T-helper 2 cell treated with Interferon-gamma antibody and Interleukin-4, amounts not matched to agents 5 μg/mL and 100 μg/mL, for 36 hours (primary cell): ENCODE data around the gene NDUFB2.

ENCODE experiments used
- DNase-seq: peaks from one replicate; pipeline ENCODE4 v3.0.0; 2021; ENCODE audit warnings: low spot score
- H3K27ac Mint-ChIP-seq: one replicate; pipeline ENCODE4 v1.8.0; 2021; ENCODE audit warnings: mild to moderate bottlenecking, mixed read lengths
- H3K27me3 Mint-ChIP-seq: one replicate; pipeline ENCODE4 v1.8.0; 2021; ENCODE audit warnings: low read depth, mixed read lengths
- H3K36me3 Mint-ChIP-seq: one replicate; pipeline ENCODE4 v1.8.0; 2021; ENCODE audit warnings: low read depth, mixed read lengths
- H3K4me1 Mint-ChIP-seq: one replicate; pipeline ENCODE4 v1.8.0; 2021; ENCODE audit warnings: low read depth, mixed read lengths
- H3K4me3 Mint-ChIP-seq: one replicate; pipeline ENCODE4 v1.8.0; 2022; ENCODE audit warnings: mild to moderate bottlenecking, moderate library complexity, mixed read lengths
- H3K9me3 Mint-ChIP-seq: one replicate; pipeline ENCODE4 v1.8.0; 2021; ENCODE audit warnings: mixed read lengths

Gene NDUFB2

DNA sequence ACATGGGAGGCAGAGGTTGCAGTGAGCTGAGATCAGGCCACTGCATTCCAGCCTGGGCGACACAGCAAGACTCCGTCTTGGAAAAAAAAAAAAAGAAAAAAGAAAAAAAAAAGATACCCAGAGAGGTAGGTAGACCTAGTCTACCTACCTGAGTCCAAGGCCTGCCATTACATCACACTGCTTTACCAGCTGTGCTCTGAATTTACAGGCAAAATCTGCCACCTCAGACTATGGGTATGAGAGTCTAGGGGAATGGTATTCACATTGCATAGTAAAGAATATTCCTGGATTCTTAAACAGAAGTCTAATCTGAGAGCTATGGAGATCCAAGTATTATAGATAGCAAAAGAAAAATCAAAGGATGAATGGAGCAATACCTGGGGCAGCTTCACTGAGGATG, 50.2 kb downstream of the NDUFB2 start:
- Mint-ChIP-seq H3K9me3 (no peaks in the 10 kb centered on the region), H3K27ac (no peak overlapping the region), H3K36me3 (peaks cover 9% of the 10 kb centered on the region), H3K27me3 (no peaks in the 10 kb centered on the region), H3K4me3 (no peak overlapping the region), H3K4me1 (no peaks in the 10 kb centered on the region)
- DNase-seq = no peak

DNA sequence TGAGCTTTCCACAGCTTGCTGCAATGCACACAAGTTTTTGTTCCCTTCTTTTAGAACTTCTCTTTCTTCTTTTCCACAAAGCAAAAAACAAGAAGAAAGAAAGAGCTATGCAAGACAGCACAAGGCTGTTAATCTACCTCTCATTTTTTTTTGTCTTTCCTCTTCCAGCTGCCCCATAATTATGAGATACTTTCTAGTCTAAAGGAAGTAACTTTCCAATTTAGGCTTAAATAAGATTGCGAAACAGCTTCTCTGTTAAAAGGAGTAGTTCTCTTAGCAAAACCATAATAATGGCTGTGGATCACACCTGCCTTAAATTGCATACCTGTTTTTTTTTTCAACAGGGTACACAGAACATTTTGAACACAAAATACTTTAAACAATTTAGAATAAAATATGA, 56.0 kb downstream of the NDUFB2 start:
- Mint-ChIP-seq H3K4me3 (no peak overlapping the region), H3K27ac (no peak overlapping the region), H3K9me3 (no peaks in the 10 kb centered on the region), H3K36me3 (peaks cover 4% of the 10 kb centered on the region), H3K4me1 (no peaks in the 10 kb centered on the region), H3K27me3 (no peaks in the 10 kb centered on the region)
- no peak for DNase-seq

DNA sequence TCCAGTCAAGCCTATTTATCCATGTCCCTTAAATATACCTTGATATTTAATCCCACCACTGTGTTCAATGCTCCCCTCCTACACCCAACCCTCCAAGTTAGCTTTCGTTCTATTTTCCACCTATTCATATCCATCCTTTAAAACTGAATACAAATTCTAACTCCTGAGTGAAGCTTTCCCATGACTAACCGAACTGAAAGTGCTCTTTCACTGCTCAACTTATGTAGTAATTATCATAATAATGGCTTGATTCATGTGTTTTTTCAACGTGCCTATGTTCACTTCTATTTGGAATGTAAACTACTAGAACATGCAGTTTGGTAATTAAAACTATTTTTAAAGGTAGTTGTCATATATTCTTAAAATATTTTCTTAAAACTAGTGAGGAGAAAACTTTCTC, 58.0 kb downstream of the NDUFB2 start:
- DNase-seq = no peak
- Mint-ChIP-seq H3K4me1 (no peaks in the 10 kb centered on the region), H3K36me3 (peaks cover 5% of the 10 kb centered on the region), H3K27me3 (no peaks in the 10 kb centered on the region), H3K4me3 (no peak overlapping the region), H3K9me3 (no peaks in the 10 kb centered on the region), H3K27ac (no peak overlapping the region)
